Smooth muscle cell of the brain vasculature (primary cell): ENCODE data around the gene LRP3.
"Not testable (repeated sequence)": the region's sequence is repeated elsewhere in the genome, so short reads cannot be mapped to it uniquely, and the experiment has no call there.

Experiments used
- DNase-seq: peaks from one replicate; pipeline ENCODE4 v3.0.0-alpha.2; 2012; ENCODE audit warnings: low read depth, low spot score

The LRP3 gene

GRCh38 chr19:33193865-33194362 is at the start of gene LRP3:
Gene LRP3 (plus strand): TSS chr19:33194330. CDS start chr19:33194786, 456 bp downstream.
- DNase-seq = no peak

DNA sequence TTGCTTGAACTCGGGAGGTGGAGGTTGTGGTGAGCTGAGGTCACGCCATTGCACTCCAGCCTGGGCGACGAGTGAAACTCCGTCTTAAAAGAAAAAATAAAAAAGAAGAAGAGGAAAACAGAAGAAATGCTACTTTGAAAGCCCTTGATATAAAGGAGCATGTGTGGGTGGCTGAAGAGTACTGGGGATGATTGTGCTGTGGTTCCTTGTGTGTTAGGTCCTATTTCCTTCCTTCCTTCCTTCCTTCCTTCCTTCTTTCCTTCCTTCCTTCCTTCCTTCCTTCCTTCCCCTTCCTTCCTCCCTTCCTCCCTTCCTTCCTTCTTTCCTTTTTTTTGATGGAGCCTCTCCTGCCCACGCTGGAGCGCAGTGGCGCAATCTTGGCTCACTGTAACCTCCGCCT is 47.9 kb upstream of the LRP3 start:
- no peak for DNase-seq

- no peak for DNase-seq
Observed at GRCh38 chr19:33147538-33147937, 46.6 kb upstream of the LRP3 start.

- no peak for DNase-seq
Observed at GRCh38 chr19:33150852-33151518, 43.1 kb upstream of the LRP3 start.

DNA sequence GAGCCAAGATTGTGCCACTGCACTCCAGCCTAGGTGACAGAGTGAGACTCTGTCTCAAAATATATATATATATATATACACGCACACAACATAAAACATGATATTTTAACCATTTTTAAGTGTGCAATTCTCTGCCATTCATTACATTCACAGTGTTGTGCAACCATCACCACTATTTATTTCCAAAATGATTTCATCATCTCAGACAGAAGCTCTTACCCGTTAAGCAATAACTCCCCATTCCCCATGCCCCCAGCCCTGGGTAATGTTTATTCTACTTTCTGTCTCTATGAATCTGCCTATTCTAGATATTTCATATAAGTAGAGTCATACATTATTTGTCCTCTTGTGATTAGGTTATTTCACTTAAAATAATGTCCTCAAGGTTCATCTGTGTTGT is 42.0 kb upstream of the LRP3 start:
- DNase-seq = no peak

DNA sequence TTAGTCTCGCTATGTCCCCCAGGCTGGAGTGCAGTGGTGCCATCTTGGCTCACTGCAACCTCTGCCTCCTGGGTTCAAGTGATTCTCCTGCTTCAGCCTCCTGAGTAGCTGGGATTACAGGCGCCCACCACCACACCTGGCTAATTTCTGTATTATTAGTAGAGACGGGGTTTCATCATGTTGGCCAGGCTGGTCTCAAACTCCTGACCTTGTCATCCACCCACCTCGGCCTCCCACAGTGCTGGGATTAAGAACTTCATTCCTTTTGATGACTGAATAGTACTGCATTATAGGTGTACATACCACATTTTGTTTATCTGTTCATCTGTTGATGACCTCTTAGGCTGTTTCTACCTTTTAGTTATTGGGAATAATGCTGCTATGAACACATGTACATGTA is 41.5 kb upstream of the LRP3 start:
- not testable (repeated sequence) for DNase-seq

GRCh38 chr19:33154313-33154712 is 39.8 kb upstream of the LRP3 start:
- DNase-seq = not testable (repeated sequence)

GRCh38 chr19:33156334-33156733 is 37.8 kb upstream of the LRP3 start:
- no peak for DNase-seq

DNA sequence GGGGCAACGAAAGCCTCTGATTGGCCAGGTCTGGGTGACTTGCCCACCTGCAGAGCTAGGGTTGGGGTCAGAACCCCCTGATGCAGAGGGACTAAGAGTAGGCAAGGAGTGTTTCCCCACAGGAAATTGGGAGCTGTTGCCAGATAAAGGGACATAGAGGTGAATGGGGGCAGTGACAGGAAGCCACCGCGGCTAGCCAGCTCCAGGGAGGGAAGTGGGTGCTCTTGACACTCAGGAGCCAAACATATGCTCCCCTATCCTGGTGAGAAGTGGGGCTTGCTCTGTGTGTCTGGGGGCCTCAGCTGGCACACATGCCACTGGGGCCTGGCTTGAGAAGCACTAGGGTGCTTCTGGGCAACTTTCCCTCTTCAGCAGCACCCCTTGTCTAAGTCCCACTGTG is 36.2 kb upstream of the LRP3 start:
- DNase-seq = no peak

- DNase-seq = no peak
Observed at GRCh38 chr19:33158365-33158764, 35.8 kb upstream of the LRP3 start.

- DNase-seq = no peak
Observed at GRCh38 chr19:33159149-33159548, 35.0 kb upstream of the LRP3 start.

DNA sequence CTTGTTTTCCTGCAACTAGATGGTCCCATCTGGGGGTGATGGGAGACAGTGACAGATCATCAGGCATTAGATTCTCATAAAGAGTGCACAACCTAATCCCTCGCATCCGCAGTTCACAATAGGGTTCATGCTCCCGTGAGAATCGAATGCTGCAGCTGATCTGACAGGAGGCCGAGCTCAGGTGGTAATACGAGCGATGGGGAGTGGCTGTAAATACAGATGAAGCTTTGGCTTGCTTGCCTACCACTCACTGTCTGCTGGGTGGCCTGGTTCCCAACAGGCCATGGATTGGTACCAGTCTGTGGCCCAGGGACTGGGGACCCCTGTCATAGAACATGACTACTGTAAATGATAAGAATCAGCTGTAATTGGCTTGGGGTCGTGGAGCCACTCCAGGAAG is 34.2 kb upstream of the LRP3 start:
- no peak for DNase-seq

- no peak for DNase-seq
Observed at GRCh38 chr19:33161201-33161600, 32.9 kb upstream of the LRP3 start.

GRCh38 chr19:33163481-33163880 is 30.6 kb upstream of the LRP3 start:
- DNase-seq = no peak

GRCh38 chr19:33166037-33166436 is 28.1 kb upstream of the LRP3 start:
- DNase-seq = not testable (repeated sequence)

DNA sequence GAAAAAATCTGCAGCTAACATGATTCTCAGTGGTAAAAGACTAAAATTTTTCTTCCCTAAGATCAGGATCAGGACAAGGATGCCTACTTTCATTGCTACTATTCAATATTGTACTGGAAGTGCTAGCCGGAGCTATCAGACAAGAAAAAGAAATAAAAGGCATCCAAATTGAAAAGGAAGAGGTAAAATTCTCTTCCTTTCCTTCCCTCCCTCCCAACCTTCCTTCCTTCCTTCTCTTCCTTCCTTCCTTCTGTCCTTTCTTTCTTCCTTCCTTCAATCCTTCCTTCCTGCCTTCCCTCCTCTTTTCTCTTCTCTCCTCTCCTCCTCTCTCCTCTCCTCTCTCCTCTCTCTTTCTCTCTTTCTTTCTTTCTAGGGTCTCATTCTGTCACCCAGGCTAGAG is 26.7 kb upstream of the LRP3 start:
- DNase-seq = no peak

- no peak for DNase-seq
Observed at GRCh38 chr19:33168528-33168927, 25.6 kb upstream of the LRP3 start.

- DNase-seq = no peak
Observed at GRCh38 chr19:33171222-33171795, 22.8 kb upstream of the LRP3 start.

DNA sequence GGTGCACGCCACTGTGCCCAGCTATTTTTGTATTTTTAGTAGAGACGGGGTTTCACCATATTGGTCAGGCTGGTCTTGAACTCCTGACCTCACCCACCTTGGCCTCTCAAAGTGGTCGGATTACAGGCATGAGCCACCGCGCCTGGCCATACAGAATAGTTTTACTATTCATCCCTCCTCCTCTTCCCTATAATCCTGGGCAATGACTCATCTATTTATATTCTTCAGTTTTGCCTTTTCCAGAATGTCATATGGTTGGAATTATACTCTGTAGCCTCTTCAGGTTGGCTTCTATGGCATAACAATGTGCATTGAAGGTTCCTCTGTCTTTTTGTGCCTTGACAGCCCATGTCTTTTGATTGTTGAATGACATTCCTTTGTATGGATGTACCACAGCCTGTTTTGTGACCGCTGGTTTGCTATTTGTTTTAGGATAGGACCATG is 22.2 kb upstream of the LRP3 start:
- DNase-seq = no peak

DNA sequence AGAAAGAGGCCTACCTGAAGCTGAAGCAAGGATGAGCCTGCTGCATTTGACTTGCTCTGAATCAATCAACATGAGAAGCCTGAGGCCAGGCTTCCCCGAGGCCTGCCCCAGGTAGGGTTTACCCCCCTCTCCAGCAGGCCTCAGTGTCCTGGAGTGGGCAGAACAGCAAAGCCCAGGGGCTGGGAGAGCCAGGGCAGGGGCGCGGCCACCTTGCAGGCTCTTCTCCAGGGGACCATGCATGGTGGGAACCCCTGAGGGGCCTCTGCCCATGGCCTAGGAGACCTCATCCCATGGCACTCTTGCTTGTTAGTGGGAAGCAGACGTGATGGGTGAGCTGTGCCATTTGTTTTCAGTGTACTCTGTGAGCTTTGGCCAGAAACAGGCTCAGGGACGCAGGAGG is 19.9 kb upstream of the LRP3 start:
- no peak for DNase-seq

GRCh38 chr19:33175156-33175782 is 18.9 kb upstream of the LRP3 start:
- no peak for DNase-seq

- no peak for DNase-seq
Observed at GRCh38 chr19:33175886-33176669, 18.1 kb upstream of the LRP3 start.
